Naive thymus-derived CD8-positive, alpha-beta T cell (primary cell): ENCODE data around the gene SLC2A4. TPM values are rescaled to one million over a fixed set of nuclear protein-coding genes. Genes with fewer than 3 reads are reported as not detected.

Experiments
- ATAC-seq, 2 donors: fragments of 150-1000 bp; cut with Tn5 transposase in 1 of 2; sonication (Bioruptor Pico), chemical (Tn5 transposase) in 1 of 2; 1 replicate in 1 of 2; 2 replicates in 1 of 2; pipeline ENCODE4 v1.10.0; 2021; ENCODE audit warnings: mild to moderate bottlenecking in 2 of 2, moderate library complexity in 2 of 2
- POLR2A ChIA-PET: fragments of 350-600 bp; sonication (Branson Sonifier 250); formaldehyde crosslinking; loops from one replicate; lab custom pipeline; 2021; ENCODE audit warnings: antibody characterized with exemption; lab: Charles Lee
- DNase-seq, 10 donors: peaks; one replicate each; pipeline versions ENCODE4 v3.0.0 to v3.0.0-alpha.2; 2020 to 2022
- H3K27ac Mint-ChIP-seq, 10 donors: one replicate each; pipeline ENCODE4 v1.8.0; 2020 to 2022; ENCODE audit warnings: mild to moderate bottlenecking in 10 of 10, mixed read lengths in 10 of 10, moderate library complexity in 4 of 10, inconsistent platforms in 1 of 10
- H3K27me3 Mint-ChIP-seq, 5 donors: one replicate each; pipeline ENCODE4 v1.8.0; 2021 to 2022; ENCODE audit warnings: mixed read lengths in 5 of 5
- H3K36me3 Mint-ChIP-seq, 3 donors: one replicate each; pipeline ENCODE4 v1.8.0; 2020 to 2022; ENCODE audit warnings: mixed read lengths in 3 of 3, mild to moderate bottlenecking in 2 of 3, inconsistent platforms in 1 of 3
- H3K4me1 Mint-ChIP-seq, 4 donors: one replicate each; pipeline ENCODE4 v1.8.0; 2021 to 2022; ENCODE audit warnings: mixed read lengths in 4 of 4
- H3K4me3 Mint-ChIP-seq, 10 donors: one replicate each; pipeline ENCODE4 v1.8.0; 2020 to 2022; ENCODE audit warnings: mild to moderate bottlenecking in 10 of 10, mixed read lengths in 10 of 10, moderate library complexity in 6 of 10, inconsistent platforms in 1 of 10
- H3K9me3 Mint-ChIP-seq, 9 donors: one replicate each; pipeline ENCODE4 v1.8.0; 2020 to 2022; ENCODE audit warnings: mixed read lengths in 9 of 9, mild to moderate bottlenecking in 3 of 9, inconsistent platforms in 1 of 9, moderate library complexity in 1 of 9
- polyA plus RNA-seq, 3 donors: library from polyadenylated mRNA; unstranded; fragments of 300-500 nt; fragmentation: Illumina TruSeq; gene quantifications; one replicate each; pipeline ENCODE4 v1.2.3, GENCODE V29; 2021
- total RNA-seq, 8 experiments: library from RNA in 2 of 8; stranded (reverse) in 2 of 8; gene quantifications; one replicate each; pipeline ENCODE4 v1.2.3 and lab custom pipeline; 2021 to 2026

The SLC2A4 gene
- total and polyA plus RNA-seq, 5 experiments from 2014 or later: not detected

DNA sequence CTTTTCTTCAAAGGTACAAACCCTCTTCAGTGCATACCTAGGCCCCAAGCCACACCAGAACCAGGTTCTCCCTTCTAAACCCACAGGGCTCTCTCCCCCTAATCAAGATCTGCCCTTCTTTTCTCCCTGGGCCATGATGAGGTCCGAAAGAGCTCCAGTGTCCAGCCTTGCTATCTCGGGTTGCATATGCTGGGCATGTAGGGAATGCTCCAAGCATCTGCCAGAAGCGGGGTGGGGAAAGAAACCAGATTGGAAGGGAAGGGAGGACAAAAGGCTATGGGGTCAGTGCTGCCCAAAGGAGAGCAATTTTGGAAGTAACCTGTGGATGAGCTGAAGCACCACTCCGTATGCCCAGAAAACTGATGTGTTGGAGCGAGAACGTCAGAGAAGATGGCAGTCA lies 32.3 kb upstream of the SLC2A4 start:
- peaks cover 21 to 53% (median 50%) of the 10 kb centered on the region in 4 donors for H3K4me1 Mint-ChIP-seq
- H3K36me3 Mint-ChIP-seq: peaks cover 0 to 36% (median 3%) of the 10 kb centered on the region in 3 donors
- ATAC-seq (no peak), DNase-seq (peak in 1 of 10 donors; percentile 11)
- peak overlapping the region; percentile 51 to 96 (median 92) for H3K4me3 Mint-ChIP-seq
- H3K27ac Mint-ChIP-seq: peak overlapping the region in 8 of 10 donors; percentile 4 to 89 (median 64)
- no peaks in the 10 kb centered on the region for H3K27me3 Mint-ChIP-seq
- POLR2A ChIA-PET: interaction anchor here (0.8 to 5.6 kb wide), 3 partner anchors 9 to 29 kb away, joined by 3 to 89 read pairs (median 4); partner anchors contain the start of genes ACADVL, DLG4, GABARAP and PHF23
- H3K9me3 Mint-ChIP-seq: no peaks in the 10 kb centered on the region

DNA sequence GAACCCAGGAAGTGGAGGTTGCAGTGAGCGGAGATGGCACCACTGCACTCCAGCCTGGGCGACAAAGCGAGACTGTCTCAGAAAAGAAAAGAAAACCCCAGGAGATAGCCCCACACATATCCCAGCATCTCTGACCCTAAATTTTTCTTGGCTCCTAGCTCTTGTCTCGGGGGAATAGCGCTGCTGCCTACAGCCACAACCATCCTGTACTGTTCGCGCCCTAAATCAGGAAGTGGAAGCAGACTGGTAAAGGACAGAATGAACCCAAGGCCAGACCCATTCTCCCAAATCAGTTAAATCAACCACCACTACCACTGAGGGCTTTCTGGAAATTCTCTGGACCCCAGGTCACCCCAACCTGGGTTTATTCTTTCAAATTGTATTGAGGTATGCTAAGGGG lies 31.7 kb upstream of the SLC2A4 start:
- no peak for DNase-seq
- peak overlapping the region; percentile 90 to 96 (median 94) for H3K4me3 Mint-ChIP-seq

DNA sequence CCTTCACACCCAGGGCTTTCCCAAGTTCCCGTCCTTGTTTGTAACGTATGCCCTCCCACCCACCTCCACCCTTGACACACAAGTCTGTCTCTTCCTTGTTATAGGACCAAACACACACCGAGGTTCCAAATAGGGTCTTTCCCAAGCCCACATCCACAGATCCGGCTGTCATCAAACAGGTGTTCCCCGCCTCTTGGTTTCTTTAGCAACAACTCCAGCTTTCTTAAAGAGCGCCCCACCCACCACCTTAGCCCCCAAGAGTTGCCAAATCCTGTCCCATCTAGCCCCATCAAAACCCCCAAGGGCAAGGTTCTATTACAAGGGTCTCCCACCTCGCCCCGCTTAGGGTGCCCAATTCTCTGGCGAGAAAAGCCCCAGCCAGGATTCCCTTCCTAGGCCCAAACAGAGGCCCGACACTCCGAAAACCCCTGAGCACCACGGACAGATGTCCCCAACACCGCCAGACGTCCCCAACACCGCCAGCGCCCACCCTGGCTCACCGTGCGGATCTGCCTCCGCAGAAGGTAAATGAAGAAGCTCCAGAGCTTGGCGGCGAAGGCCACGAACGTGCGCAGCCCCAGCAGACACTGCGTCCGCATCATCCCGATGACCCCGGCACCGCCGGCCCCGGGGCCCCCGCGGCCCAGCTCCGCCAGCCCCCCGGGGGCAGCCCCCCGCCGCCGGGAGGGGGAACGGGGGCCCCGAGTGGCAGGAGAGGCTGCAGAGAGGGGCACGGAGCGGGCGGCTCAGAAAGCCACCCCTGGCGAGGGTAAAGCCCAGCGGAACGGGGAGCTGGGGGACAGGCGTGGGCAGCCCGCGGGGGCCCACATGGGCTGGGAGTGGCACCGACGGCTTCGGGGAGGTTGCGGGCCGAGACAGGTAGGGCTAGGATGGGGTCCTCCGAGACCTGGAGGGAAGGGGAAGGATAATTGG lies 30.6 kb upstream of the SLC2A4 start:
- Mint-ChIP-seq H3K27me3 (no peaks in the 10 kb centered on the region), H3K36me3 (peaks cover 0 to 40% (median 5%) of the 10 kb centered on the region in 3 donors), H3K4me1 (peaks cover 21 to 53% (median 51%) of the 10 kb centered on the region in 4 donors), H3K9me3 (no peaks in the 10 kb centered on the region), H3K27ac (peak overlapping the region; percentile 86 to 100 (median 96)), H3K4me3 (peak overlapping the region; percentile 91 to 98 (median 95))
- DNase-seq: peak in 3 of 10 donors; percentile 17 to 43 (median 43)
- POLR2A ChIA-PET: interaction anchor here (0.7 to 5.6 kb wide), 10 partner anchors 9 to 437 kb away, joined by 3 to 89 read pairs (median 4); partner anchors contain the start of genes ACADVL, DLG4, DVL2 and GABARAP
- peak; percentile 2 to 19 for ATAC-seq

More for the DNA sequence above, 31.7 kb upstream of the SLC2A4 start:
- Mint-ChIP-seq H3K9me3 (no peaks in the 10 kb centered on the region), H3K4me1 (peaks cover 21 to 53% (median 51%) of the 10 kb centered on the region in 4 donors), H3K27me3 (no peaks in the 10 kb centered on the region), H3K36me3 (peaks cover 0 to 36% (median 4%) of the 10 kb centered on the region in 3 donors), H3K27ac (peak overlapping the region; percentile 85 to 97 (median 93))
- POLR2A ChIA-PET: interaction anchor here (0.8 to 5.6 kb wide), 4 partner anchors 10 to 30 kb away, joined by 3 to 89 read pairs (median 4); partner anchors contain the start of genes ACADVL, DLG4, GABARAP and PHF23
- ATAC-seq: no peak

DNA sequence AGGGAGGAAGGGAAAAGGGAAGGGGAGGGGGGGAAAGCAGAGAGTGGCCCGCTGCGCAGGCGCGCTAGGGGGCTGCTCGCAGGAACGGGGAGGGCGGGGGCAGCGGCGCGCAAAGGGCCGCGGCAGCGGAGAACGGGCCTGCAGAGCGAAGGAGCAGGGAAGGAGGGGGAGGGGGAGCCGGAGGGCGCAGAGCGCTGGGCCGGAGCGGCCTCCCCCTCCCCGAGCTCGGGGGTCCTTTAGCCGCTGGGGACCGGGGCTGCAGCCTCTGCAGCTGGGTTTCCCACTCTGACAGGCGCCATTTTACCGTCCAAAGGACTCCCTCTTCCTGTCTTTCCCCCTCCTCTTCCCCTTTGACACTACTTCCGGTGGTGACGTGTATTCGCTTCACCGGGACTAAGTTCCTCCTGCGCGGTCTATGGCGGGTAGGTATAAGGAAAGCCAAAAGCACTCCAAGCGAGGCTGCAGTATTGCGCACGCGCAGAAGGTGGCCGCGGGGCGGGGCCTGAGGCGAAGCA lies 29.8 kb upstream of the SLC2A4 start, which contains the start of gene CTDNEP1:
CTDNEP1 (minus strand) TSS at position 74 of the 515 bp plus-strand sequence. CDS start 438 bp downstream, outside the sequence.
- peaks cover 0 to 40% (median 2%) of the 10 kb centered on the region in 3 donors for H3K36me3 Mint-ChIP-seq
- H3K27me3 Mint-ChIP-seq: no peaks in the 10 kb centered on the region
- H3K27ac Mint-ChIP-seq: peak within 1 kb of the TSS; percentile 90 to 100 (median 100)
- H3K4me1 Mint-ChIP-seq: peaks cover 21 to 50% (median 48%) of the 10 kb centered on the region in 4 donors
- H3K9me3 Mint-ChIP-seq: no peaks in the 10 kb centered on the region
- ATAC-seq: peak; percentile 88 to 90
- H3K4me3 Mint-ChIP-seq: peak within 1 kb of the TSS; percentile 91 to 98 (median 95)
- POLR2A ChIA-PET: interaction anchor here (0.7 to 5.6 kb wide), 6 partner anchors 12 to 434 kb away, joined by 3 to 89 read pairs (median 5); partner anchors contain the start of genes DVL2, GABARAP and PHF23
- peak in 9 of 10 donors; percentile 97 to 100 (median 99) for DNase-seq

DNA sequence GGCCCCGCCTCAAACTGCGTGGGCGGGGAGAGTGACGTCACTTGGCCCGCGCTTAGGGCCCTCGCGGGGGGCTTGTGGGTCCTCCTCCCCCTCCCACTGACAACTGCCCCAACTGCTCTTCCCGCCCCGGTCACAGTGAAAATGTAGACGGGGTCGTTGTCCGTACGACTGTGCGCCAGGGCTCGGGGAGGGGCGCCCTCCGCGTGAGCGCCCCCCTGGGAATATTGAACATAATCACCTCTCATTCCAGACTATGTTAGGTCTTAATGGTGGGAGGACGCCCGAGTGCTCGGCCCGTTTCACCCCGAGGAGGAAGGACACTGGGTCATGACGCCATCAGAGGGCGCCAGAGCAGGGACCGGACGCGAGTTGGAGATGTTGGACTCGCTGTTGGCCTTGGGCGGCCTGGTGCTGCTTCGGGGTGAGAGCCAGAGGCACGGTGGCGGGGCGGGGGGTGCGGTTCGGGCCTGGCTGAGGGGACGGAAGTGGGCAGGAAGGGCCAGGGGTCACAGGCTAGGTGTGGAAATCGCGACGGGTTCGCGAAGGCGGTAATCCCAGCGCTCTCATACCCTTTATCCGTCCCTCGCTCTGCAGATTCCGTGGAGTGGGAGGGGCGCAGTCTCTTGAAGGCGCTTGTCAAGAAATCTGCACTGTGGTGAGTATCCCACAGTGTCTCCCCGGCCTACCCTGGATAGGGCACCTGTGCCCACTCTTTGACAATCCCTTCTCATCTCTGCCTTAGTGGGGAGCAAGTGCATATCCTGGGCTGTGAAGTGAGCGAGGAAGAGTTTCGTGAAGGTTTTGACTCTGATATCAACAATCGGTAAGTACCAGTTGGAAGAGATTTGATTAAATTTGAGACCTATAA lies 29.1 kb upstream of the SLC2A4 start, which contains the start of gene ELP5:
ELP5 (plus strand) TSS at position 40 of the 868 bp plus-strand sequence; CDS start at position 376, 336 bp downstream.
- ATAC-seq (peak; percentile 57 to 63), DNase-seq (peak in 8 of 10 donors; percentile 71 to 99 (median 82))
- Mint-ChIP-seq H3K9me3 (no peaks in the 10 kb centered on the region), H3K36me3 (peaks cover 0 to 45% (median 2%) of the 10 kb centered on the region in 3 donors), H3K27me3 (no peaks in the 10 kb centered on the region), H3K27ac (peak within 1 kb of the TSS; percentile 90 to 100 (median 100)), H3K4me1 (peaks cover 22 to 51% (median 46%) of the 10 kb centered on the region in 4 donors), H3K4me3 (peak within 1 kb of the TSS; percentile 91 to 98 (median 95))
- POLR2A ChIA-PET: interaction anchor here (1.0 to 5.6 kb wide), 4 partner anchors 13 to 61 kb away, joined by 3 to 89 read pairs (median 9); partner anchors contain the start of genes DVL2, GABARAP and PHF23

DNA sequence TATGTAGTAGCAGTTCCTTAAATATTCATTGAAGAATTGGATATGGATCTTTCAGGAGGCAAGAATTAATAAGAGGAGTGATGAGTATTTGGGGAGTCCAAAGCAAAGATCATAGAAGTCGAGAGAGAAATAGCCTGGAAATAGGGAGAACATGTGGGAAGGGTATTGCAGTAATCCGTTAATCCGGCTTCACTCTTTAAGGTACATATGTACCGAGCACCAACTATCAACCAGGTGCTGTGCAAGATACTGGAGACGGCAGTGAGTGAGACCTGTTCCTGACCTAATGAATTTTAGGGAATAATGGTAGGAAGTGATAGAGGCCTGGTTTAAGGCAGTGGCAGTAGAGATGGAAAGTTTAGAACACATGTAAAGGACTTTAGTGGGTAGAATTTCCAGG lies 28.4 kb upstream of the SLC2A4 start:
- Mint-ChIP-seq H3K4me1 (peaks cover 22 to 51% (median 45%) of the 10 kb centered on the region in 4 donors), H3K9me3 (no peaks in the 10 kb centered on the region), H3K36me3 (peaks cover 0 to 50% (median 2%) of the 10 kb centered on the region in 3 donors), H3K4me3 (peak overlapping the region; percentile 88 to 98 (median 95)), H3K27me3 (no peaks in the 10 kb centered on the region), H3K27ac (peak overlapping the region; percentile 90 to 100 (median 100))
- POLR2A ChIA-PET: no interaction called here
- ATAC-seq (no peak), DNase-seq (no peak)

DNA sequence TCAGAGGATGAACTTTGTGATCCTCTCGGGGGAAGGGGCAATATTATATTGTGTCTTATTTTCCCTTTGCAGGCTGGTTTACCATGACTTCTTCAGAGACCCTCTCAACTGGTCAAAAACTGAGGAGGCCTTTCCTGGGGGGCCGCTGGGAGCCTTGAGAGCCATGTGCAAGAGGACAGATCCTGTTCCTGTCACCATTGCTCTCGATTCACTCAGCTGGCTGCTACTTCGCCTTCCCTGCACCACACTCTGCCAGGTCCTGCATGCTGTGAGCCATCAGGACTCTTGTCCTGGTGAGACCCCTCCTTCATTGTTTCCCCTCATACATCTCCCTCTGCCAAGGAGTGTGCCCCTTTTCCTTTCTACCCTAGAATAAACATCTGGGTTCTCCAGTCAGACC lies 27.0 kb upstream of the SLC2A4 start:
- POLR2A ChIA-PET: interaction anchor here (0.8 kb wide), 1 partner anchor 34 kb away, joined by 3 read pairs; no protein-coding TSS in a partner anchor
- Mint-ChIP-seq H3K9me3 (no peaks in the 10 kb centered on the region), H3K4me3 (peak overlapping the region in 4 of 10 donors; percentile 1 to 58 (median 49)), H3K27me3 (no peaks in the 10 kb centered on the region), H3K27ac (peak overlapping the region in 6 of 10 donors; percentile 31 to 74 (median 54)), H3K4me1 (peaks cover 16 to 38% (median 34%) of the 10 kb centered on the region in 4 donors), H3K36me3 (peaks cover 0 to 59% (median 2%) of the 10 kb centered on the region in 3 donors)
- ATAC-seq (no peak), DNase-seq (no peak)

DNA sequence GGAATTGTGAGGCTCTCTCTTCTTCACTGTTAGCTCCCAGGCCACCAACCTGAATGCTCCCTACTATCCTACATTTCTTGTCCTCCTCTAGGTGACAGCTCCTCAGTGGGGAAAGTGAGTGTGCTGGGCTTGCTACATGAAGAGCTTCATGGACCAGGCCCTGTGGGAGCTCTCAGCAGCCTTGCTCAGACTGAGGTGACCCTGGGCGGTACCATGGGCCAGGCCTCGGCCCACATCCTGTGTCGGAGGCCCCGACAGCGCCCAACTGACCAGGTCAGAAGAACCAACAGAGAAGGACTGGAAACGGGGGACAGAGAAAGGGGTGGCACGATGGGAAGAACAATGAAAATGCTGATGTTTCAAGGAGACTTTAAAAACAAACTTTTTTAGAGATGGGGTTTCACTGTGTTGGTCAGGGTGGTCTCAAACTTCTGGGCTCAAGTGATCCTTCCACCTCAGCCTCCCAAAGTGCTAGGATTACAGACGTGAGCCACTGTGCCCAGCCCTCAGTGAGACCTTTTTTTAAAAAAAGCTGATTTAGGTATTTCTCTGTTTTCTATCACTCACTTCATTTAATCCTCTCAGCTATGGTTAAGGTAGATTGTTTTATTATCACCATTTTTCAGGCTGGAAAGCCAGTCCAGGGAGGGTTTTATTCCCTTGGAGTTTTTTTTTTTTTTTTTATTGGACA lies 24.6 kb upstream of the SLC2A4 start:
- POLR2A ChIA-PET: interaction anchor here (0.7 to 1.6 kb wide), 2 partner anchors 14 to 89 kb away, joined by 3 to 5 read pairs; partner anchors contain the start of gene GABARAP
- Mint-ChIP-seq H3K27ac (peak overlapping the region in 6 of 10 donors; percentile 11 to 79 (median 63)), H3K36me3 (peaks cover 0 to 59% (median 2%) of the 10 kb centered on the region in 3 donors), H3K9me3 (no peaks in the 10 kb centered on the region), H3K4me1 (peaks cover 11 to 29% (median 27%) of the 10 kb centered on the region in 4 donors), H3K27me3 (no peaks in the 10 kb centered on the region), H3K4me3 (no peak overlapping the region)
- no peak for DNase-seq
- no peak for ATAC-seq

DNA sequence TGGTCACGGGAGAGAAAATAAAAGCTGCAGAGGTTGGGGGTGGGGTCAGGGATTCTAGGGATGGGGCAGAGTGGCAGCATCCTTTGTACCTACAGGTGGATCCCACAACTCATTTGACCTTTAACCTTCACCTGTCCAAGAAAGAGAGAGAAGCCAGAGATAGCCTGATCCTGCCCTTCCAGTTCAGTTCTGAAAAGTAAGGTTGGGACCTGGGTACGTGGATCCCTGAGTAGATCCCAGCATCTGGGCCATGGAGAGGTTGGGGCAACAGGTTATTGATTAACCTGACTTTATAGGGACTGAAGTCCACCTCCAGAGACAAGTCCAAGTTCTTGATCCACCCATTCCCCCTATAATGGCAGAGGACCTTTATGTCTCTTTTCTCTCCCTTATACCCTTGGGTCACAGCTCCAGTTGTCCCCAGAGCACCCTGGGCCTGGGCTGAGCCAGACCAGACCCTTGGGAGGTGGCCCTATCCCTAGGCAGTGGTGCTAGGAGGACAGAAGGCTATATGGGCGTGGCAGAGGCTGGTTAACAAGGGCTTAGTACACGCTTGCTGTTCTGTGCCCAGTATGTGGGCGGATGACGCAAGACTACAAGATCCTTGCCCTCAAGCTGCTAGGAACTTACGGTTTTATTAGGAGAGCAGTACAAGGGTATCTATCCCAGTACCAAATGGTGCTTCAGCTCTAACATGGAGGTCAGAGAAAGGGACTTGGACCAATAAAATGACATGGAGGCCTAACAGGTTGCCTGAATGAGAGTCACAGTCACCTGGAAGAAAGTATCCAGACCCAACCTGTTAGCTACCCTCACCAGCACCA lies 22.6 kb upstream of the SLC2A4 start:
- ATAC-seq (no peak), DNase-seq (no peak)
- POLR2A ChIA-PET: interaction anchor here (0.6 to 3.0 kb wide), 5 partner anchors 9 to 667 kb away, joined by 4 to 17 read pairs (median 5); partner anchors contain the start of genes ACADVL, DLG4 and GABARAP
- Mint-ChIP-seq H3K27me3 (peaks cover 0 to under 1% (median 0%) of the 10 kb centered on the region in 5 donors), H3K27ac (peak overlapping the region; percentile 24 to 90 (median 60)), H3K4me1 (peaks cover 18 to 31% (median 30%) of the 10 kb centered on the region in 4 donors), H3K9me3 (no peaks in the 10 kb centered on the region), H3K36me3 (peaks cover 0 to 48% (median 2%) of the 10 kb centered on the region in 3 donors), H3K4me3 (peak overlapping the region in 2 of 10 donors; percentile 24 to 66)

DNA sequence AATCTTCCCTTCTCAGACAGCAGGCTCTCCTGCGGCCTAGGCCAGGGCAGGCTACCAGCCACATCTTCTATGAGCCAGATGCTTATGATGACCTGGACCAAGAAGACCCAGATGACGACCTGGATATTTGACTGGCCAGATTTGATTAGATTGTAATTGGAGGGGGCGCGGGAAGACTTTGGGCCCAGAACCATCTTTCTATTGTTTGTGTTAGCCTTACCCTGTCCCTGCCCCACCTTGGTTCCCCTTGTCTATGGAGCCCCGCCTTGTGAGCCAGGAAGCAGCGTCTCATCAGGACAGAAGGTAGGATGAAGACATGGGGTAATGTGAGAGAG lies 22.0 kb upstream of the SLC2A4 start:
- ATAC-seq (no peak), DNase-seq (no peak)
- H3K4me1 Mint-ChIP-seq: peaks cover 19 to 33% (median 29%) of the 10 kb centered on the region in 4 donors
- peaks cover 0 to 3% (median 0%) of the 10 kb centered on the region in 5 donors for H3K27me3 Mint-ChIP-seq
- H3K4me3 Mint-ChIP-seq: peak overlapping the region in 1 of 10 donors; percentile 66
- peaks cover 0 to 42% (median 2%) of the 10 kb centered on the region in 3 donors for H3K36me3 Mint-ChIP-seq
- POLR2A ChIA-PET: interaction anchor here (0.6 to 3.0 kb wide), 6 partner anchors 10 to 666 kb away, joined by 3 to 17 read pairs (median 5); partner anchors contain the start of genes ACADVL, ACAP1, DLG4 and GABARAP
- H3K27ac Mint-ChIP-seq: peak overlapping the region; percentile 24 to 90 (median 53)
- no peaks in the 10 kb centered on the region for H3K9me3 Mint-ChIP-seq
